BJ (cell line): Measurements from ENCODE around the gene ITPRIPL2. TPM values are rescaled to one million over a fixed set of nuclear protein-coding genes. Genes with fewer than 3 reads are reported as not detected.

ENCODE experiments used
- CTCF ChIA-PET: fragments of 350-600 bp; formaldehyde crosslinking; extraction: SDS; loops from one replicate; lab custom pipeline; 2021; ENCODE audit warnings: antibody characterized with exemption, inconsistent platforms; lab: Yijun Ruan, JAX
- POLR2A ChIA-PET: fragments of 300-600 bp; sonication (Branson Sonifier 250); formaldehyde crosslinking; extraction: SDS; loops from one replicate; lab custom pipeline; 2021; ENCODE audit warnings: antibody characterized with exemption; lab: Charles Lee
- DNase-seq: peaks from one replicate; pipeline ENCODE4 v3.0.0-alpha.2; 2011; ENCODE audit warnings: low read depth
- H3K27me3 ChIP-seq: 2 replicates; pipeline ENCODE4 v1.6.0; 2011; ENCODE audit warnings: low read length; ENCODE audit not compliant: control insufficient read depth, insufficient read depth
- H3K36me3 ChIP-seq: 2 replicates; pipeline ENCODE4 v1.5.1; 2011; ENCODE audit warnings: low read length; ENCODE audit not compliant: control insufficient read depth, insufficient read depth
- H3K4me3 ChIP-seq: 2 replicates; pipeline ENCODE4 v1.5.1; 2011; ENCODE audit warnings: low read depth, mild to moderate bottlenecking, control low read depth, low read length
- polyA plus RNA-seq: library from polyadenylated mRNA; depleted of rRNA; stranded (reverse); fragments of >200 nt; gene quantifications from 2 replicates; pipeline ENCODE4 v1.2.3, GENCODE V29; 2011
- TF ChIP-seq, protein P1 (sequence below): IDR thresholded peaks from 2 replicates; pipeline ENCODE4 v1.5.1; 2011; ENCODE audit warnings: low read depth, mild to moderate bottlenecking, control low read depth, inconsistent platforms, low read length, moderate library complexity; ENCODE audit not compliant: insufficient read depth

Gene ITPRIPL2
- polyA plus RNA-seq, 1 experiment = 14.9 TPM

DNA sequence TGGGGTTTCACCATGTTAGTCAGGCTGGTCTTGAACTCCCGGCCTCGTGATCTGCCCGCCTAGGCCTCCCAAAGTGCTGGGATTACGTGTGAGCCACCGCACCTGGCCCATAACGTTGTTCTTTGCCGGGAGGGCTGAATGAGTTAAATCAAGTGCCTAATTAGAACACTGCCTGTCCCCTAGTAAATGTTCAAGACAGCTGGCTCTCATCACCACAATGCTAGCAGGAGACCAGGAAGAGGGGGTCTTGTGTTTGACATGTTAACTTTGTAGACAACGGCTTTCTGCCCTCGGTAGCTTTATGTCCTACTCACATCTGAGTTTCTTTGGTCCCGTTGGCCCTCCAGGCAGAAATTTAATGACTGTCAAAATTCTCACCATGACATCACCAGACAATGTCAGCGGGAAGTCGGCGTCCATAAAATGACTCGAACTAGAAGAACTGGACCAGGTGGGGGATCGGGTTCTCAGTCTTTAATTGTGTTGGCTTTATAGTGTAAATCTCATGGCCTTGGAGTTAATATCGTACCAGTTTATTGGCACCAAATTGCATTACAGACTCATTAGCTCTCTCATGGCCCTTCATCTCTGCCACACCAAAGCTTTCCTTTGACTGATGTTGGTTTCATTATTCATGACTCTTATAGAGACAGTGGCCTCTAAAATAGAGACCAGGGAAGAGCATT lies 11.4 kb upstream of the ITPRIPL2 start:
- Histone ChIP-seq H3K4me3 (no peak overlapping the region), H3K27me3 (no peaks in the 10 kb centered on the region), H3K36me3 (no peaks in the 10 kb centered on the region)
- TF ChIP-seq, protein P1, sequence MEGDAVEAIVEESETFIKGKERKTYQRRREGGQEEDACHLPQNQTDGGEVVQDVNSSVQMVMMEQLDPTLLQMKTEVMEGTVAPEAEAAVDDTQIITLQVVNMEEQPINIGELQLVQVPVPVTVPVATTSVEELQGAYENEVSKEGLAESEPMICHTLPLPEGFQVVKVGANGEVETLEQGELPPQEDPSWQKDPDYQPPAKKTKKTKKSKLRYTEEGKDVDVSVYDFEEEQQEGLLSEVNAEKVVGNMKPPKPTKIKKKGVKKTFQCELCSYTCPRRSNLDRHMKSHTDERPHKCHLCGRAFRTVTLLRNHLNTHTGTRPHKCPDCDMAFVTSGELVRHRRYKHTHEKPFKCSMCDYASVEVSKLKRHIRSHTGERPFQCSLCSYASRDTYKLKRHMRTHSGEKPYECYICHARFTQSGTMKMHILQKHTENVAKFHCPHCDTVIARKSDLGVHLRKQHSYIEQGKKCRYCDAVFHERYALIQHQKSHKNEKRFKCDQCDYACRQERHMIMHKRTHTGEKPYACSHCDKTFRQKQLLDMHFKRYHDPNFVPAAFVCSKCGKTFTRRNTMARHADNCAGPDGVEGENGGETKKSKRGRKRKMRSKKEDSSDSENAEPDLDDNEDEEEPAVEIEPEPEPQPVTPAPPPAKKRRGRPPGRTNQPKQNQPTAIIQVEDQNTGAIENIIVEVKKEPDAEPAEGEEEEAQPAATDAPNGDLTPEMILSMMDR = no peak
- no peak for DNase-seq
- CTCF ChIA-PET = interaction anchor here (0.9 to 1.2 kb wide), 3 partner anchors 8 to 17 kb away, joined by 3 to 7 read pairs (median 4); no protein-coding TSS in a partner anchor
- POLR2A ChIA-PET = no interaction called here

DNA sequence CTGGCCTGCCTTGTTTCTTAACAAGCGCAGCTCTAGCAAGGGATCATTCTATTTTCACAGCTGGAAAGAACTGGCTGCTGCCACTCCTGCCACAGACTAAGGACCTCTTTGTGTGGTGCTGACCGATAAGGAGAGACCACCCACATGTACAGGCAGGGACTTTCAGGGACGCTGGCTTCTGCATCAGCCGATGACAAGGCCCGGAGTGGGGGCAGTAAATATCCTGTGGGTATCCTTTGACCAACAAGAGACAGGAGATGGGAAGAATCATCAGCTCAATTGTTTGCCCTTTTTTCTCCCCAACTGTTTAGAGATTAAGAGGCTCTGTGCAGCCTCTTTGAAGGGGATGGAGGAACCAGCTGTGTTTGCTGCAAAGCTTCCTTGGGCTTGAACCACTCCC lies 9.2 kb upstream of the ITPRIPL2 start:
- ChIA-PET CTCF (interaction anchor here (0.8 kb wide), 1 partner anchor 9 kb away, joined by 3 read pairs; the partner anchor contains the start of gene ITPRIPL2), POLR2A (no interaction called here)
- H3K27me3 ChIP-seq = no peaks in the 10 kb centered on the region
- DNase-seq = no peak
- H3K4me3 ChIP-seq = no peak overlapping the region
- H3K36me3 ChIP-seq = no peaks in the 10 kb centered on the region
- TF ChIP-seq, protein P1 = no peak

DNA sequence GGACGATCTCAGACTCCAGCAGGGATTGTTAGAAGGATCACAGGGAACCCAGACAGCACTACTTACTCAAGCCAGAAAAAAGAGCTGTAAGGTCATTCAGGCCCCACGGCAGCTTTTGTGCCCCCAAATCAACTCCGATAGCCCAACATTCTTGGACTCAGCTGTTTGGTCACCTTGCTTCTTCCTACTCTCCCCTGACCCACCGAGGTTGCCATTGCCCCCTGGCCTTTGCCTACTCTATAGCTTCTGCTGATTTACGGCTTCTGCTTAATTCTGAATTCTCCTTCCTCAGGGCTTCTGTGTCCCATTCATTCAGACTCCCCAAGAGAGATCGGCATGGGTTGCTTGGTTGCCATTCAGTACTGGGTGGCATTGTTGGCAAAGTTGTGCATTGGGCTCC lies 8.6 kb upstream of the ITPRIPL2 start:
- POLR2A ChIA-PET = no interaction called here
- Histone ChIP-seq H3K36me3 (no peaks in the 10 kb centered on the region), H3K4me3 (no peak overlapping the region), H3K27me3 (no peaks in the 10 kb centered on the region)
- CTCF ChIA-PET = no interaction called here
- DNase-seq = no peak
- TF ChIP-seq, protein P1 = no peak

DNA sequence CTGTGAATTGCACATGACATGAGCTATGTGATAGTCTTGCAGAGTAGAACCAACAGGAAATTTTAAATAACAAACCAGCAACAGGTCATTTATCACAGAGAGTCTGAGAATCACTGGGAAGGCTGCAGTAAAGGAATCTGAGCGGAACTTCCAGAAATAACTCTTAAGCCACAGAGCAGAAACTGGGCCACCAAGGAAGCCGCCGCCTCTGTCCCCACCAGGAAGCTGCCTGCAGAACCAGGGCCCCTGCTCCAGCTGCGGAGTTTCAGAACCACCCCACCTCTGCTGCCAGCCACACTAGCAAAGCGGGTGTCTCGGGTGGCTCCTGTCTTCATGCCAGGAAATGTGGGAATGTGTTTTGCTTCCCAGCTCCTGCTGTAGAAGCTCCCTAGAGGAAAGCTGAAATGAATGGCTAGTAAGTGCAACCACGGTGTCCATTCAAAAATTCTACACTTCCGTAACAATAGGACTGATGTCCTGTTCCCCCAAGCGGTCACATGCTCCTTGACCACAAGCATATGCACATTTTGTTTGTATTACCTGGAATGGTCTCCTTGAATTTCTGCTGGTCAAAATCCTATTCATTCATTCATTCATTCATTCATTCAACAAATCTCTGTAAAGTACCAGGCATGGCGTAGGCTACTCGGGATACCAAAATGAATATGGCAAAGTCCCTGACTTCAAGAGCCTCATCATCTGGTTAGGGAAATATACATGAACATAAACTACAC lies 7.7 kb upstream of the ITPRIPL2 start:
- ChIA-PET POLR2A (no interaction called here), CTCF (interaction anchor here (0.6 to 1.4 kb wide), 4 partner anchors 11 to 20 kb away, joined by 3 to 5 read pairs (median 3); no protein-coding TSS in a partner anchor)
- H3K4me3 ChIP-seq = no peak overlapping the region
- no peaks in the 10 kb centered on the region for H3K36me3 ChIP-seq
- H3K27me3 ChIP-seq = no peaks in the 10 kb centered on the region
- DNase-seq = no peak
- TF ChIP-seq, protein P1 = no peak

DNA sequence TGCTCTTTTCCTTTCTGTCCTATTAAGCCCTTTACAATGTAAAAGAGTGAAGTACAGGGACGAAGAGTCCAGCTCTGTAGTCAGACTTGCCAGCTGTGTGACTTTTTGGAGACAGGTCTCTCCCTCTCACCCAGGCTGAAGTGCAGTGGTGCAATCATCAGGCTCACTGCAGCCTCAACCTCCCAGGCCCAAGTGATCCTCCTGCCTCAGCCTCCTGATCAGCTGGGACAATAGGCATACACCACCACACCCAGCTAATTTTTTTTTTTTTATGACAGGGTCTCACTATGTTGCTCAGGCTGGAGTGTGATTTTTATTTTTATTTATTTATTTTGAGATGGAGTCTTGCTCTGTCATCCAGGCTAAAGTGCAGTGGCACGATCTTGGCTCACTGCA lies 7.1 kb upstream of the ITPRIPL2 start:
- Histone ChIP-seq H3K36me3 (no peaks in the 10 kb centered on the region), H3K4me3 (no peak overlapping the region), H3K27me3 (no peaks in the 10 kb centered on the region)
- POLR2A ChIA-PET = no interaction called here
- TF ChIP-seq, protein P1 = no peak
- no peak for DNase-seq
- CTCF ChIA-PET = interaction anchor here (0.6 to 1.4 kb wide), 4 partner anchors 11 to 21 kb away, joined by 3 to 5 read pairs (median 3); no protein-coding TSS in a partner anchor
